ENCODE measurements around the gene KPNA3.

The KPNA3 gene

GRCh38 chr13:49679246-49679645, 113.2 kb downstream of the KPNA3 start:
- Histone ChIP-seq H3K36me3 (ENCODE audit: control insufficient read depth, insufficient read depth, low read length) (no peaks in the 10 kb centered on the region; the same call in 1 of the 2 replicates), H3K4me3 (replicated peaks; ENCODE audit: low read depth, low read length) (no peak overlapping the region), H3K27me3 (replicated peaks; ENCODE audit: control insufficient read depth, insufficient read depth, low read length) (no peaks in the 10 kb centered on the region)
- TF ChIP-seq, protein P1, sequence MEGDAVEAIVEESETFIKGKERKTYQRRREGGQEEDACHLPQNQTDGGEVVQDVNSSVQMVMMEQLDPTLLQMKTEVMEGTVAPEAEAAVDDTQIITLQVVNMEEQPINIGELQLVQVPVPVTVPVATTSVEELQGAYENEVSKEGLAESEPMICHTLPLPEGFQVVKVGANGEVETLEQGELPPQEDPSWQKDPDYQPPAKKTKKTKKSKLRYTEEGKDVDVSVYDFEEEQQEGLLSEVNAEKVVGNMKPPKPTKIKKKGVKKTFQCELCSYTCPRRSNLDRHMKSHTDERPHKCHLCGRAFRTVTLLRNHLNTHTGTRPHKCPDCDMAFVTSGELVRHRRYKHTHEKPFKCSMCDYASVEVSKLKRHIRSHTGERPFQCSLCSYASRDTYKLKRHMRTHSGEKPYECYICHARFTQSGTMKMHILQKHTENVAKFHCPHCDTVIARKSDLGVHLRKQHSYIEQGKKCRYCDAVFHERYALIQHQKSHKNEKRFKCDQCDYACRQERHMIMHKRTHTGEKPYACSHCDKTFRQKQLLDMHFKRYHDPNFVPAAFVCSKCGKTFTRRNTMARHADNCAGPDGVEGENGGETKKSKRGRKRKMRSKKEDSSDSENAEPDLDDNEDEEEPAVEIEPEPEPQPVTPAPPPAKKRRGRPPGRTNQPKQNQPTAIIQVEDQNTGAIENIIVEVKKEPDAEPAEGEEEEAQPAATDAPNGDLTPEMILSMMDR (IDR thresholded peaks at IDR 0.05; ENCODE audit: insufficient read depth, low read length, poor library complexity, severe bottlenecking): peak; percentile 42
- no peak for DNase-seq (ENCODE audit: extremely low read depth, insufficient read length)

DNA sequence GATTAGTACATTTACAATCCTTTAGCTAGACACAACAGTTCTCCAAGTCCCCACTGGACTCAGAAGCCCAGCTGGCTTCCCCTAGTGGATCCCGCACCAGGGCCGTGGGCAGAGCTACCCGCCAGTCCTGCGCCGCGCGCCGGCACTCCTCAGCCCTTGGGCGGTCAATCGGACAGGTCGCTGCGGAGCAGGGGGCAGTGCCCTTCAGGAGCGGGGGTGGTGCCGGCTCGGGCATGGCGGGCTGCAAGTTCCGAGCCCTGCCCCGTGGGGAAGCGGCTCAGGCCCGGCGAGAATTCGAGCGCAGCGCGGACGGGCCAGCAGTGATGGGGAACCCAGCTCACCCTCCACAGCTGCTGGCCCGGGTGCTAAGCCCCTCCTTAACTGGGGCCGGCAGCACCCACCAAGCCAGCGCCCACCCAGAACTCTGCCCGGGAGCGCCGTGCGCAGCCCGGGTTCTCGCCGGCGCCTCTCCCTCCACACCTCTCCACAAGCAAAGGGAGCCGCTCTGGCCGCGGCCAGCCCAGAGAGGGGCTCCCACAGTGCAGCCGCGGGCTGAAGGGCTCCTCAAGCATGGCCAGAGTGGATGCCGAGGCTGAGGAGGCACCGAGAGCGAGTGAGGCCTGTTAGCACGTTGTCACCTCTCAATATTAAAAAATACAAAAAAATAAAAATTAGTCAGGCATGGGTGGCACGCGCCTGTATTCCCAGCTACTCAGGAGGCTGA, 114.1 kb downstream of the KPNA3 start:
- no peak for DNase-seq (ENCODE audit: extremely low read depth, insufficient read length)
- TF ChIP-seq, protein P1 (IDR thresholded peaks at IDR 0.05; ENCODE audit: insufficient read depth, low read length, poor library complexity, severe bottlenecking): no peak
- Histone ChIP-seq H3K36me3 (ENCODE audit: control insufficient read depth, insufficient read depth, low read length) (no peaks in the 10 kb centered on the region; the same call in 1 of the 2 replicates), H3K27me3 (replicated peaks; ENCODE audit: control insufficient read depth, insufficient read depth, low read length) (no peaks in the 10 kb centered on the region), H3K4me3 (replicated peaks; ENCODE audit: low read depth, low read length) (no peak overlapping the region)

- no peaks in the 10 kb centered on the region; the same call in 1 of the 2 replicates for H3K36me3 ChIP-seq (ENCODE audit: control insufficient read depth, insufficient read depth, low read length)
- DNase-seq (ENCODE audit: extremely low read depth, insufficient read length): no peak
- TF ChIP-seq, protein P1 (IDR thresholded peaks at IDR 0.05; ENCODE audit: insufficient read depth, low read length, poor library complexity, severe bottlenecking): no peak
Measured at GRCh38 chr13:49676581-49677298, 115.7 kb downstream of the KPNA3 start.

GRCh38 chr13:49670828-49671227, 121.7 kb downstream of the KPNA3 start:
- TF ChIP-seq, protein P1 (IDR thresholded peaks at IDR 0.05; ENCODE audit: insufficient read depth, low read length, poor library complexity, severe bottlenecking): no peak
- DNase-seq (ENCODE audit: extremely low read depth, insufficient read length): no peak
- peaks cover 4% of the 10 kb centered on the region for H3K36me3 ChIP-seq (ENCODE audit: control insufficient read depth, insufficient read depth, low read length)
- no peaks in the 10 kb centered on the region for H3K27me3 ChIP-seq (replicated peaks; ENCODE audit: control insufficient read depth, insufficient read depth, low read length)
- H3K4me3 ChIP-seq (replicated peaks; ENCODE audit: low read depth, low read length): no peak overlapping the region

More at GRCh38 chr13:49676581-49677298, 115.7 kb downstream of the KPNA3 start:
- no peaks in the 10 kb centered on the region for H3K27me3 ChIP-seq (replicated peaks; ENCODE audit: control insufficient read depth, insufficient read depth, low read length)
- H3K4me3 ChIP-seq (replicated peaks; ENCODE audit: low read depth, low read length): no peak overlapping the region

DNA sequence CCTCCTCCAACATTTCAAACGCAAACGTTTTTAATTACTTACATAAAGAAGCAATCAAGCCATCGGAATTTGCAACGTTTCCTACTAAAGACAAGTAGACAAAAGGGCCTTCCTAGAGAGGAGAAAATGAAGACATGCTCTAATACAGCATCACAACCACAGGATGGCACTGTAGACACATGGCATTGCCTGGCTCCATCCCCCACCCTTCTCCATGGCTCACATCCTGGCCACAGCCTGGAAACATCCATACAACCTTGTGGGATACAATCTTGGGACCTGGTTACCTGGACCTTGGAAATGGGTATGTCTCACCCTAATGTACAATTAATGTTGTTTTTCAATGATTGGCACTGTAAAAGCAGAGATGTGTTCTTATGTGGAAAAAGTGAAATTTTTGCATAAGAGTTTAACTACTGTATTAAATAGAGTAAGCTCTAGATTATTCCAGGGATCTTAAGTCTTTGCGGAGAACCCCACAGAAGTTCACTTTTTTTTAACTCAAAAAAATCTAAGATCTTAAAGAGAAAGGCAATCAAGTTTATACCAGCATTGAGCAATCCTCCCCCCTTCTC, 122.7 kb downstream of the KPNA3 start:
- H3K4me3 ChIP-seq (replicated peaks; ENCODE audit: low read depth, low read length): no peak overlapping the region
- TF ChIP-seq, protein P1 (IDR thresholded peaks at IDR 0.05; ENCODE audit: insufficient read depth, low read length, poor library complexity, severe bottlenecking): peak; percentile 73
- no peaks in the 10 kb centered on the region for H3K27me3 ChIP-seq (replicated peaks; ENCODE audit: control insufficient read depth, insufficient read depth, low read length)
- H3K36me3 ChIP-seq (ENCODE audit: control insufficient read depth, insufficient read depth, low read length): peaks cover 4% of the 10 kb centered on the region
- DNase-seq (ENCODE audit: extremely low read depth, insufficient read length): no peak
